ENCODE data around the gene SLC25A47.

SLC25A47 gene

GRCh38 chr14:100365741-100366140, 42.6 kb downstream of the SLC25A47 start:
- no peak overlapping the region for H3K4me3 ChIP-seq (ENCODE audit: low read depth, low read length)
- no peak for TF ChIP-seq CTCF (conservative IDR thresholded peaks at IDR 0.05; ENCODE audit: low read depth, low read length)
- DNase-seq (ENCODE audit: low read depth): no peak

- no peak for DNase-seq (ENCODE audit: low read depth)
- no peak overlapping the region for H3K4me3 ChIP-seq (ENCODE audit: low read depth, low read length)
- no peak for TF ChIP-seq CTCF (conservative IDR thresholded peaks at IDR 0.05; ENCODE audit: low read depth, low read length)
These were observed 45.9 kb downstream of the SLC25A47 start for GRCh38 chr14:100369019-100369418.

- DNase-seq (ENCODE audit: low read depth): no peak
- H3K4me3 ChIP-seq (ENCODE audit: low read depth, low read length): no peak overlapping the region
- TF ChIP-seq CTCF (conservative IDR thresholded peaks at IDR 0.05; ENCODE audit: low read depth, low read length): no peak
These were observed 46.9 kb downstream of the SLC25A47 start for GRCh38 chr14:100370003-100370402.

GRCh38 chr14:100371773-100372172, 48.6 kb downstream of the SLC25A47 start:
- no peak overlapping the region for H3K4me3 ChIP-seq (ENCODE audit: low read depth, low read length)
- TF ChIP-seq CTCF (conservative IDR thresholded peaks at IDR 0.05; ENCODE audit: low read depth, low read length): no peak
- DNase-seq (ENCODE audit: low read depth): no peak

GRCh38 chr14:100372357-100373048, 49.4 kb downstream of the SLC25A47 start:
- no peak for TF ChIP-seq CTCF (conservative IDR thresholded peaks at IDR 0.05; ENCODE audit: low read depth, low read length)
- no peak for DNase-seq (ENCODE audit: low read depth)
- H3K4me3 ChIP-seq (ENCODE audit: low read depth, low read length): peak overlapping the region; percentile 1

GRCh38 chr14:100374270-100374669, 51.1 kb downstream of the SLC25A47 start:
- no peak for TF ChIP-seq CTCF (conservative IDR thresholded peaks at IDR 0.05; ENCODE audit: low read depth, low read length)
- H3K4me3 ChIP-seq (ENCODE audit: low read depth, low read length): peak overlapping the region; percentile 83
- DNase-seq (ENCODE audit: low read depth): no peak

- peak; percentile 27 for DNase-seq (ENCODE audit: low read depth)
- H3K4me3 ChIP-seq (ENCODE audit: low read depth, low read length): peak overlapping the region; percentile 83
- no peak for TF ChIP-seq CTCF (conservative IDR thresholded peaks at IDR 0.05; ENCODE audit: low read depth, low read length)
These were observed 51.7 kb downstream of the SLC25A47 start for GRCh38 chr14:100374876-100375265.

All from choroid plexus epithelial cell (primary cell).